GDM1 (cell line): ENCODE measurements around the gene ZNF492.
"Not testable (repeated sequence)": the region's sequence is repeated elsewhere in the genome, so short reads cannot be mapped to it uniquely, and the experiment has no call there.

Experiments
- DNase-seq: peaks from one replicate; lab custom pipeline; 2025; lab: John Stamatoyannopoulos, UW

The ZNF492 gene

GRCh38 chr19:22633706-22634449 lies at the start of gene ZNF492:
TSS of gene ZNF492 (plus strand) at chr19:22634324. CDS start at chr19:22653400, 19,076 bp downstream.
- peak; percentile 85 for DNase-seq

DNA sequence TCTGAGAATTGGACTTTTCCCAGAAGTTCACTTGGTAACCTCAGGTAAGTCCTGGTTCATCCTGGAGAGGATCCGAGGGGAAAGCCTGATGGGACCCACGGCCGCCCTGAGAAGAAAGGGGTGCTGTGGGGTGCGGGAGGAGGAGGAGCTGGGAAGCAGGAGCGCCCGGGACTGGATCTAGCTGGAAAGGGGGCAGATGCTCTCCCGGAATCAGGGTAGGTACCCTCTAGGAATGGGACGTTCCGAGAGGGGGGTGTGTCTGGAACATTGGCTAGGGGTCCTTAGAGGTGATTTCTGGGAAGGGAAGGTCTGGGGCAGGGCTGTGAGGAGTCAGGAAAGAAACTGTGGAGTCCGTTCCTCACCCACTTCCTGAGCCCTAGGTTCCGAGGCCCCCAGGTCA lies 38.7 kb upstream of the ZNF492 start:
- DNase-seq = no peak

- DNase-seq = no peak
Observed at GRCh38 chr19:22595918-22596341, 38.2 kb upstream of the ZNF492 start.

DNA sequence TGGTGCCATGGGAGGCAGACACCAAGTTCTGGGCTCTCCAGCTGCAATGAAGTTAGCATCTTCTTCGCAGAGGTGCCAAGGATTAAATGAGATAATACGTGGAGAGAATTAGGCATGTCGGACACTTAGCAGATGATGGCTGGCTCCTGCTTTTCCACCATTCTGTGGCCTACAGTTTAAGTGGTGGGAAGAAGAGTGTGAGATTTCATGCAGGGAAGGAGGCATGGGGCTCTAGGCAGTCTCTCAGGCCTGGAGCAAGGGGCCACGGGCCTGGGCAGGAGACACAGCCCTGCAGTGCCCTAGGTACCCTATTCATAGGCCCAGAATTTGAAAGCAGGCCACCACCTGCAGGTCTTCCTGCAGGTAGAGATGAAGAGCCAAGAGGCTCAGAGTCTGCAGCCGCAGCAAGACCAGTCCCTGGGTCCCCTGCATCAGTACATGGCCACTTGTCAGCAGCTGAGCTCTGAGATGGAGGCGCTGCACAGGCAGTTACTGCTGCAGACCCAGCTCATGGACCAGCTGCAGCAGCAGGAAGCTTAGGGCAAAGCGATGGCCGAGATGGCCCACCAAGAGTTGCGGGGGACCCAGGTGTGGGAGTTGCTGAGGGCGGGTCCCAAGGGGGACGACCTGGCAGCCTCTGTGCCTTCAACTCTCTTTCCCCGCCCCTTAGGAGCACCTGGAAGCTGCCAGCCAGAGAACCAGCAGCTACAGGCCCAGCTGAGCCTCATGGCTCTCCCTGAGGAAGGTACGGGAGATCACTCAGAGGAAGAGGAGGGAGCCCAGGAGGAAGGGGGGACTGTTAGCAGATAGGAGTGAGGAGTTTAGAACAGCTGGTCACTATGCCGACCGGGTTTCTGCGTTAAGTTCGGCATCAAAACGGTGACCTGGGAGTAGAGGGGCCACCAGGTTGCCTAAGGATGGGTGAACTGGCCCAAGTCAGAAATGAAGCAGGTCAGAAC lies 33.2 kb upstream of the ZNF492 start:
- no peak for DNase-seq

GRCh38 chr19:22601906-22602630 lies 32.1 kb upstream of the ZNF492 start:
- no peak for DNase-seq

- no peak for DNase-seq
Observed at GRCh38 chr19:22602631-22603272, 31.4 kb upstream of the ZNF492 start.

DNA sequence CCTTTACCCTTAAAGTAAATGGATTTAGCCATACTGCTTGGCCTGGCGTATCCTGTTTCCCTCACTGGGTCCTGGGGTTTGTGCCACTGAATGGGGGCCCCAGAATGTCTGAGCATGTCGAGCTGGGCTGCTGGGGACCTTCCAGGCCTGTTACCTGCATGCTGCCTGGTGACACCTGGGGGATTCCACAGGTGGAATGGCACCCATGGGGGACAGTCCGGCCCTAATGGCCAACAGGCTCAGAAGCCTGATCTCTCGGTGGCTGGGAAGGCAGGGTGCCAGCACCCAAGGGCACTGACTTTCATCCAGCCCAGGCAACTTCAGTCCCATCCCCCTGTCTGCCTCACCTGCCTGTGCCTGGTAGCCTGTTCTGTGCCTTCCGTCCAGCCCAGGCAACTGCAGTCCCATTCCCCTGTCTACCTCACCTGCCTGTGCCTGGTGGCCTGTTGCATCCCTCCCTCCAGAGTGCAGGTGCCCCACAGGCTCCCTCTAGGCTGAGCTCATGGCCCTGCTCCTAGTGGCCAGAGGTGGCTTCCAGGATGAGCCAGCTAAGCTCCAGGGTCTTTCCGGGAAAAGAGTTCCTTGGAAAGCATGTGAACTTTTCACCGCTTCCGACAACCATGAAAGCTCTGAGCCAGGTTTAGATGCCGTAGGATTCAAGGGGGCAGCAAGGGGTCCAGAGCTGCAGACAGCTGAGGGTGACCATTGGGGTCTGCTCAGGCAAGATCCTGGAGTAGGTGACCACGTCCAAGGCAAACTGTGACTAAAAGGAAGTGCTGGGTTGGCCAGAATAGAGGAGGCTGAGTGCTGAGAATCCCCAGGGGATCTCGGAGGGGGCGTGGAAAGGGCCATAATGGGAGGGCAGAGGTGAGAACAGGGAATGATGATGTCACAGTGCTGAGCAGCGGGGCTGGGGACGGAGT lies 30.3 kb upstream of the ZNF492 start:
- no peak for DNase-seq

DNA sequence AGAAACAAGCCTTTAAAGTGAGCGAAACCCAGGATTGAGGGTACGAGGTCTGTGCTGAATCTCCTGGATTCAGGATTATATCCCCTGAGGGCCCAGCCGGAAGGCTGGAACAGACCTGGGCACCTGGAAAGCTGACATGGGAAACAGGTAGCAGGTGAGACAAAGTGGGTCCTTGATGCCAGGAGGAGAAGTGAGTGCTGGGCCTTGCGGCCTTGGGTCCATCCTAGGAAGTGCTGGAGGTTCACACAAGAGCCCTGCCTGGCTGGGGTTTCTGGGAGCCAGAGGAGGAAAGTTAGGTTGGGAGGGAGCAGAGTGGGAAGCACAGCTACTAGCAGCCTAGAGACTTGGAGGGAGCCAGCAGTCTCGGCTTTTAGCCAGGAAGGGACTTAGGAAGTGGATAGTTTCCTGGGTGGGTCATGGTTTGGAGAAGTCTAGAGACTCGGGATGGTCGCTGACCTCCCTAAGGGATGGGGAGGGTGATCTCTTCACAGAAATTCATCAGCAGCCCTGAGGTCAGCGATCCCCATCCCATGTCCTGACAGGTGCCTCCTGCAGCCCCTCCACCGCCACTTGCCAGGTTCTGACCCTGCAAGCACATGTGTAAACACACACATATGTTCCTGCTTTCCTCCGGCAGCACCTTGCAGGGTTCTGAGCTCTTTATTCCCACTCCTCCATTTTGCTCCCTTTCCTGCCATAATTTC lies 29.4 kb upstream of the ZNF492 start:
- DNase-seq = no peak

- DNase-seq = no peak
Observed at GRCh38 chr19:22605275-22606211, 28.6 kb upstream of the ZNF492 start.

- DNase-seq = no peak
Observed at GRCh38 chr19:22606212-22606553, 27.9 kb upstream of the ZNF492 start.

DNA sequence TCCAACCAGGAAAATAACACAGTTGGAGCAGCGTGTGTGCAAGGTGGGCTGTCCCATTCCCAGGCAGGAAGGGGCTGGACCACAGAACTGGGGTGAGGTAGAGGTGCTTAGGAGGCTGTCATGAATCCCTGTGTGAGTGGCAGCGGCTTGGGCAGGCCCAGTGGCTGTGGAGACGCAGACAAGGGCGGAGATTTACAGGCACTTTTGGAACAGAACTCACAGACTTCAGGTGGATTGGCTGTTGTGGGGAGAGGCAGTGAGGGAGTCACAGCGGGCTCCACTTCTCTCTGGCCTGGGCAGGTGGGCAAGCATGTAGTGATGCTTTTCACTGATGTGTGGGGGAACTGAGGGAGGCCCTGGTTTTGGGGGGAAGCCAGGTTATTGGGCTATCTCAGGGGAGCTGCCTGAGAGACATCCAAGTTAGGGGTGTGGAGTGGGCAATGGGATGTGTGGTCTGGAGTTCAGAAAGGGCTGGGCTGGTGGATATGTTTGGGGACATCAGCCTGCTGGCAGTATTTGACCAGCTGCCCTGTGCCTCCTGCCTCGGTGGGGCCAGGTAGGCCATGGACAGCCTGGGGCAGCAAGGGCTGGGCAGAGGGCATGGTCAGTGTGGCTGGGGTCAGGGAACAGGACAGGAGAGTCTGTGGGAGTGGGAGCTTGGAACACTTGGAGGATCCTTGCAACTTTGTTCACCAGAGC lies 27.0 kb upstream of the ZNF492 start:
- DNase-seq = no peak

GRCh38 chr19:22607653-22608430 lies 26.3 kb upstream of the ZNF492 start:
- no peak for DNase-seq

GRCh38 chr19:22608441-22608840 lies 25.7 kb upstream of the ZNF492 start:
- no peak for DNase-seq

- no peak for DNase-seq
Observed at GRCh38 chr19:22609630-22610029, 24.5 kb upstream of the ZNF492 start.

GRCh38 chr19:22610121-22610520 lies 24.0 kb upstream of the ZNF492 start:
- no peak for DNase-seq

DNA sequence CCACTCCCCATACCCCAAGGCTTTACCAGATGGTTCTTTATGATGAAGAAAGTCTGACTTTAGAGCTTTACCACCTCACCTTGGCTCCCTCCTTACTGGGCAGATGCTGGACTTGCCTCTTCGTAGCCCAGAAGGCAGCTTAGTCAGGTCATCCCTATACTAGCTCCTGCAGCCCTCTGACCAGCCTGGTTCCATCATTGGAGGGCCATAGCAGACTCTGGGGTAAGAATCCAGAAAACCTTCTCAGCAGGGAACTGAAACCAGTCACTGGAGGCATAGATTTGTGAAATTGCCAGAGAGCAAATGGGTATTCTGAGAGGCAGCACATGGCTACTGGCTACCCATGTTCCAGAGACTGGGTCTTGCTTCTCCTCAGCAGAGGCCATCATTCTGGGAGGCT lies 21.8 kb upstream of the ZNF492 start:
- DNase-seq = no peak

DNA sequence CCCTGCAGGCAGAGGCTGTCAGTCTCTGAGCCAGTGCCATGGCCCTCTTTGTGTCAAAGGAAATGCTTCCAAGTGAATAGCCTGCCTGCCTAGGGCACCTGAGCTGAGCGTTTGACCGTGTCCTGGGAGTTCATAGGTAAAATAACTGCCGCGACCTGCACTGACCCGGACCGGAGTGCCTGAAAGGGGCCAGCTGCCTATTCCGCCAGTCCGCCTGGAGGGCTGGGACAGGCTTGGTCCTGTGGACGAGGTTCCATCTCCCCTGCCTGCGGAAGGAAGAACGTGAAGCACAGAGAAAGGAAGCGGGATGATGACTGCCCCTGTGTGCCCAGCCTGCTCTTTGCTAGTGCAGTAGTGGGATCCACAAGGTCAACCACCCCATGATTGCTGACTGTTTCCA lies 17.5 kb upstream of the ZNF492 start:
- no peak for DNase-seq

- DNase-seq = not testable (repeated sequence)
Observed at GRCh38 chr19:22617181-22617580, 16.9 kb upstream of the ZNF492 start.
